Spleen (tissue), 11 donors: Measurements from ENCODE around the gene SCYGR1. TPM values are rescaled to one million over a fixed set of nuclear protein-coding genes. Genes with fewer than 3 reads are reported as not detected.
A peak's percentile ranks its signal among the peaks of the same experiment; 100 is the strongest.

Experiments used
- DNase-seq: peaks from one replicate; pipeline ENCODE4 v3.0.0-alpha.2; 2020
- H3K27ac ChIP-seq, 8 donors: fragments of 200-600 bp; sonication (generic) in 7 of 8; 1 replicate in 4 of 8; 2 replicates in 4 of 8; pipeline versions ENCODE4 v1.5.0 to v1.8.0; 2016 to 2021; ENCODE audit warnings: inconsistent platforms in 4 of 8, mild to moderate bottlenecking in 4 of 8, moderate library complexity in 1 of 8
- H3K27me3 ChIP-seq, 7 donors: fragments of 200-600 bp; sonication (generic) in 6 of 7; replicated peaks in 1 of 7; 1 replicate in 4 of 7; 2 replicates in 3 of 7; pipeline versions ENCODE4 v1.5.0 to v1.8.0; 2016 to 2021; ENCODE audit warnings: inconsistent platforms in 3 of 7, mild to moderate bottlenecking in 1 of 7
- H3K36me3 ChIP-seq, 6 donors: fragments of 200-600 bp; sonication (generic) in 5 of 6; 1 replicate in 4 of 6; 2 replicates in 2 of 6; pipeline versions ENCODE4 v1.5.0 to v1.8.0; 2016 to 2021; ENCODE audit warnings: inconsistent platforms in 2 of 6
- H3K4me1 ChIP-seq, 6 donors: fragments of 200-600 bp; sonication (generic) in 5 of 6; 1 replicate in 3 of 6; 2 replicates in 3 of 6; pipeline versions ENCODE4 v1.5.0 to v1.8.0; 2016 to 2021; ENCODE audit warnings: inconsistent platforms in 3 of 6
- H3K4me3 ChIP-seq, 8 donors: fragments of 200-600 bp; sonication (generic) in 7 of 8; 1 replicate in 4 of 8; 2 replicates in 4 of 8; pipeline versions ENCODE4 v1.5.0 to v1.8.0; 2016 to 2021; ENCODE audit warnings: inconsistent platforms in 4 of 8, mild to moderate bottlenecking in 4 of 8, moderate library complexity in 2 of 8
- H3K9me3 ChIP-seq, 8 donors: fragments of 200-600 bp; sonication (generic) in 7 of 8; 1 replicate in 4 of 8; 2 replicates in 4 of 8; pipeline versions ENCODE4 v1.5.0 to v1.8.0; 2016 to 2021; ENCODE audit warnings: inconsistent platforms in 4 of 8
- CTCF ChIP-seq, 11 experiments: fragments of 200-600 bp in 7 of 11; fragments of 450-650 bp in 4 of 11; sonication (generic) in 4 of 11; IDR thresholded peaks in 8 of 11; conservative IDR thresholded peaks in 3 of 11; 1 replicate in 7 of 11; 2 replicates in 4 of 11; pipeline versions ENCODE4 v1.4.0 to v1.8.0; 2016 to 2021; ENCODE audit warnings: antibody characterized with exemption in 11 of 11, inconsistent platforms in 4 of 11, mild to moderate bottlenecking in 1 of 11
- POLR2A ChIP-seq, 3 donors: fragments of 450-650 bp; IDR thresholded peaks; one replicate each; pipeline ENCODE4 v1.5.1; 2017; ENCODE audit warnings: antibody characterized with exemption in 3 of 3, mild to moderate bottlenecking in 1 of 3
- POLR2AphosphoS5 ChIP-seq, 3 donors: sonication (generic); formaldehyde crosslinking; IDR thresholded peaks; one replicate each; pipeline ENCODE4 v1.5.1; 2017; ENCODE audit warnings: antibody characterized with exemption in 3 of 3
- WGBS, 5 donors: extraction: QIAGEN DNeasy Blood & Tissue Kit in 3 of 5; methylation state at CpG; one replicate each; pipeline versions ENCODE4 v1.1.5 to v1.1.7; 2013 to 2018; 5-methylcytosine and 5-hydroxymethylcytosine counted together
- intact Hi-C: fragments of 100-400 bp; cut with DNase I; formaldehyde crosslinking; loops from one replicate; pipeline ENCODE4 v1.15.0; 2023; ENCODE audit warnings: low total_unique reads
- polyA plus RNA-seq, 3 donors: library from polyadenylated mRNA; stranded (reverse); fragments of 200-250 nt; gene quantifications; one replicate each; pipeline ENCODE4 v1.2.1, GENCODE V29; 2013
- total RNA-seq, 7 donors: library from RNA; depleted of rRNA in 3 of 7; stranded (reverse); fragments of >200 nt in 3 of 7; fragmentation: NEBNext Ultra II Directional in 4 of 7; extraction: Animal tissue kit (Norgen Biotek cat#: 25700) in 4 of 7; gene quantifications; one replicate each; pipeline versions ENCODE4 v1.1.0 to v1.2.1, GENCODE V29; 2016 to 2021
- donor health status: healthy with polysubstance abuse.
- donor health status: DM: no; HTN: no; CAD: no; lungs with moderate emphysema.
- donor health status: DM: no; HTN: no; CAD: no.
- donor health status: Bipolar disorder and iron deficiency.
- donor health status: healthy.
- donor health status: DM: no; HTN: no; CAD: no.
- donor health status: DM: yes; HTN: yes; CAD: no.

Gene SCYGR1
- total and polyA plus RNA-seq, 10 donors: not detected

DNA sequence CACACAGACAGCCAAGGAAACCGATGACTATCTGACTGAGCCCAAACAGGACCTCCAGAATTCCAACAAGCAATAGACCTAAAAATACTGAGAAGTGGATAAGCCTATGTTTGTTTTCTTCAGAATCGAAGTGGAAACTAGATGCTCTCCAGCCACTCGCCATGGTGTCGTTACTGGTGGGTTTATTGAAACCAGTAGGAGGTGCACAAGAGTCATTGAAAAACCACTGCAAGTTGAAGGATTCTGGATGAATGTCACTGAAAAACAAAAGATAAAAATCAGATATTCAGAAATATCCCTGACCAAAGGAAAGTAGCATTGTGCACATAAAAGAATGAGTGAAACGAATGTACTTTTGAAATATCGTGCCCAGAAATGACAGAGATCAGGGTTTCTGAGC is 24.0 kb downstream of the SCYGR1 start:
- Histone ChIP-seq H3K36me3 (peaks cover 0 to 30% (median 17%) of the 10 kb centered on the region in 6 donors), H3K9me3 (no peaks in the 10 kb centered on the region), H3K4me1 (peaks cover 0 to 19% (median 0%) of the 10 kb centered on the region in 6 donors), H3K4me3 (no peak overlapping the region), H3K27ac (no peak overlapping the region), H3K27me3 (no peaks in the 10 kb centered on the region)
- intact Hi-C loops: no loop called here
- 89 to 93% (median 91%) methylated on average over 6 of the region's 6 CpGs for WGBS, 5 donors
- no peak for DNase-seq
- TF ChIP-seq POLR2A (IDR thresholded peaks at IDR 0.05) (no peak), POLR2AphosphoS5 (IDR thresholded peaks at IDR 0.05) (peak in 1 of 3 donors; percentile 10), CTCF (IDR thresholded peaks at IDR 0.05 in 8 of 11, conservative IDR thresholded peaks at IDR 0.05 in 3 of 11) (peak in 7 of 11 experiments; percentile 17 to 56 (median 39))

GRCh38 chr2:227360351-227360750 is 27.4 kb downstream of the SCYGR1 start:
- peaks cover 5 to 64% (median 49%) of the 10 kb centered on the region in 6 donors for H3K36me3 ChIP-seq
- intact Hi-C loops: no loop called here
- 76 to 81% (median 79%) methylated on average over 5 of the region's 5 CpGs for WGBS, 5 donors

GRCh38 chr2:227351639-227352038 is 36.1 kb downstream of the SCYGR1 start:
- Histone ChIP-seq H3K36me3 (peaks cover 0 to 82% (median 27%) of the 10 kb centered on the region in 6 donors), H3K4me3 (no peak overlapping the region), H3K27me3 (no peaks in the 10 kb centered on the region), H3K27ac (no peak overlapping the region), H3K4me1 (no peaks in the 10 kb centered on the region), H3K9me3 (no peaks in the 10 kb centered on the region)
- intact Hi-C loops: no loop called here
- no peak for TF ChIP-seq POLR2A (IDR thresholded peaks at IDR 0.05)
- TF ChIP-seq CTCF (IDR thresholded peaks at IDR 0.05 in 8 of 11, conservative IDR thresholded peaks at IDR 0.05 in 3 of 11): no peak
- no peak for TF ChIP-seq POLR2AphosphoS5 (IDR thresholded peaks at IDR 0.05)
- WGBS, 5 donors: 50 to 71% (median 55%) methylated on average over 4 of the region's 4 CpGs
- no peak for DNase-seq

More at GRCh38 chr2:227360351-227360750, 27.4 kb downstream of the SCYGR1 start:
- DNase-seq: no peak
- Histone ChIP-seq H3K9me3 (no peaks in the 10 kb centered on the region), H3K4me1 (peaks cover 0 to 9% (median 0%) of the 10 kb centered on the region in 6 donors), H3K27me3 (no peaks in the 10 kb centered on the region), H3K4me3 (no peak overlapping the region), H3K27ac (no peak overlapping the region)
- TF ChIP-seq POLR2AphosphoS5 (IDR thresholded peaks at IDR 0.05): no peak
- TF ChIP-seq POLR2A (IDR thresholded peaks at IDR 0.05): no peak

- TF ChIP-seq POLR2AphosphoS5 (IDR thresholded peaks at IDR 0.05) (no peak), POLR2A (IDR thresholded peaks at IDR 0.05) (no peak), CTCF (IDR thresholded peaks at IDR 0.05 in 8 of 11, conservative IDR thresholded peaks at IDR 0.05 in 3 of 11) (no peak)
- H3K27ac ChIP-seq: no peak overlapping the region
- H3K4me1 ChIP-seq: no peaks in the 10 kb centered on the region
- WGBS, 5 donors: 83 to 92% (median 89%) methylated on average over 7 of the region's 7 CpGs
- no peak for DNase-seq
- no peaks in the 10 kb centered on the region for H3K9me3 ChIP-seq
- peaks cover 0 to 82% (median 18%) of the 10 kb centered on the region in 6 donors for H3K36me3 ChIP-seq
- H3K27me3 ChIP-seq: no peaks in the 10 kb centered on the region
- intact Hi-C loops: no loop called here
- no peak overlapping the region for H3K4me3 ChIP-seq
These were observed 37.6 kb downstream of the SCYGR1 start for GRCh38 chr2:227349989-227350612.
